Hepatocyte (in vitro differentiated cells): ENCODE data around the gene HTRA1. TPM values are rescaled to one million over a fixed set of nuclear protein-coding genes. Genes with fewer than 3 reads are reported as not detected.

ENCODE experiments used
- DNase-seq: peaks from one replicate; pipeline ENCODE4 v3.0.0-alpha.2; 2016; ENCODE audit warnings: low spot score
- H2AFZ ChIP-seq: fragments of 200-600 bp; sonication (generic); 2 replicates; pipeline ENCODE4 v1.6.0; 2016; ENCODE audit warnings: antibody characterized with exemption, mild to moderate bottlenecking
- H3K27ac ChIP-seq: fragments of 200-600 bp; sonication (generic); 2 replicates; pipeline ENCODE4 v1.5.1; 2016; ENCODE audit warnings: mild to moderate bottlenecking
- H3K27me3 ChIP-seq: fragments of 200-600 bp; sonication (generic); 2 replicates; pipeline ENCODE4 v1.6.1; 2016
- H3K36me3 ChIP-seq: fragments of 200-600 bp; sonication (generic); replicated peaks from 2 replicates; pipeline ENCODE4 v1.5.1; 2016; ENCODE audit warnings: low read depth; ENCODE audit not compliant: insufficient read depth
- H3K4me1 ChIP-seq: fragments of 200-600 bp; sonication (generic); 2 replicates; pipeline ENCODE4 v1.5.1; 2016; ENCODE audit warnings: mild to moderate bottlenecking, moderate library complexity; ENCODE audit not compliant: insufficient read depth
- H3K4me2 ChIP-seq: fragments of 200-600 bp; sonication (generic); 2 replicates; pipeline ENCODE4 v1.6.0; 2016
- H3K4me3 ChIP-seq: fragments of 200-600 bp; sonication (generic); 2 replicates; pipeline ENCODE4 v1.5.1; 2016; ENCODE audit warnings: mild to moderate bottlenecking
- H3K79me2 ChIP-seq: fragments of 200-600 bp; sonication (generic); 2 replicates; pipeline ENCODE4 v1.6.0; 2017; ENCODE audit warnings: mild to moderate bottlenecking
- H3K9me2 ChIP-seq: fragments of 200-600 bp; sonication (generic); replicated peaks from 2 replicates; pipeline ENCODE4 v1.6.0; 2017; ENCODE audit warnings: mild to moderate bottlenecking; ENCODE audit not compliant: insufficient read depth
- H3K9me3 ChIP-seq: fragments of 200-600 bp; sonication (generic); 2 replicates; pipeline ENCODE4 v1.5.1; 2016; ENCODE audit warnings: low read depth, mild to moderate bottlenecking
- H4K20me1 ChIP-seq: fragments of 200-600 bp; sonication (generic); 2 replicates; pipeline ENCODE4 v1.6.0; 2016; ENCODE audit warnings: mild to moderate bottlenecking; ENCODE audit not compliant: insufficient read depth, poor library complexity, severe bottlenecking
- CTCF ChIP-seq: fragments of 200-600 bp; sonication (generic); IDR thresholded peaks from 2 replicates; pipeline ENCODE4 v1.5.1; 2016; ENCODE audit warnings: antibody characterized with exemption, mild to moderate bottlenecking; ENCODE audit not compliant: poor library complexity
- EZH2 ChIP-seq: fragments of 200-600 bp; sonication (generic); IDR thresholded peaks from 2 replicates; pipeline ENCODE4 v1.6.1; 2016; ENCODE audit warnings: antibody characterized with exemption, mild to moderate bottlenecking, borderline replicate concordance
- EZH2phosphoT487 ChIP-seq: fragments of 200-600 bp; sonication (generic); IDR thresholded peaks from one replicate; pipeline ENCODE4 v1.6.1; 2018; ENCODE audit warnings: antibody characterized with exemption, mild to moderate bottlenecking, low read depth, moderate library complexity; ENCODE audit not compliant: unreplicated experiment, severe bottlenecking
- WGBS: methylation state at CpG from one replicate; pipeline ENCODE4 v1.1.6; 2016; ENCODE audit warnings: low lambda C conversion rate; ENCODE audit errors: missing lambda C conversion rate; 5-methylcytosine and 5-hydroxymethylcytosine counted together
- polyA plus RNA-seq: library from polyadenylated mRNA; unstranded; fragments of >200 nt; fragmentation: Nextera tagmentation; extraction: Ambion mirVana; gene quantifications from 2 replicates; pipeline ENCODE4 v1.2.1, GENCODE V29; 2016
- total RNA-seq: library from RNA; depleted of rRNA; stranded (reverse); fragments of >200 nt; gene quantifications from 2 replicates; pipeline ENCODE4 v1.2.3, GENCODE V29; 2014

The HTRA1 gene
- total and polyA plus RNA-seq, 2 experiments from 2014 or later = 91.9 to 160 TPM

- TF ChIP-seq CTCF = no peak
- TF ChIP-seq EZH2phosphoT487 = no peak
- TF ChIP-seq EZH2 = no peak
- Histone ChIP-seq H4K20me1 (no peaks in the 10 kb centered on the region), H3K9me2 (no peaks in the 10 kb centered on the region), H3K4me1 (peaks cover 8% of the 10 kb centered on the region), H3K27me3 (no peaks in the 10 kb centered on the region), H2AFZ (no peak overlapping the region), H3K4me3 (no peak overlapping the region), H3K4me2 (no peak overlapping the region), H3K36me3 (no peaks in the 10 kb centered on the region), H3K9me3 (no peaks in the 10 kb centered on the region), H3K79me2 (no peaks in the 10 kb centered on the region), H3K27ac (no peak overlapping the region)
- no peak for DNase-seq
- WGBS = 87% methylated on average over 15 of the region's 15 CpGs
Measured at GRCh38 chr10:122505885-122506645, 44.7 kb downstream of the HTRA1 start.

- no peak overlapping the region for H2AFZ ChIP-seq
- peaks cover 8% of the 10 kb centered on the region for H3K4me1 ChIP-seq
- H3K27me3 ChIP-seq = no peaks in the 10 kb centered on the region
- H3K4me2 ChIP-seq = no peak overlapping the region
- no peak for DNase-seq
- H3K4me3 ChIP-seq = no peak overlapping the region
- H3K9me2 ChIP-seq = no peaks in the 10 kb centered on the region
- H3K9me3 ChIP-seq = no peaks in the 10 kb centered on the region
- H3K79me2 ChIP-seq = no peaks in the 10 kb centered on the region
- H3K27ac ChIP-seq = no peak overlapping the region
- TF ChIP-seq EZH2phosphoT487 (no peak), EZH2 (no peak), CTCF (no peak)
- 72% methylated on average over 3 of the region's 3 CpGs for WGBS
- H4K20me1 ChIP-seq = no peaks in the 10 kb centered on the region
- H3K36me3 ChIP-seq = no peaks in the 10 kb centered on the region
Measured at GRCh38 chr10:122507616-122508015, 46.3 kb downstream of the HTRA1 start.

GRCh38 chr10:122508021-122508420 is 46.7 kb downstream of the HTRA1 start:
- 82% methylated on average over 5 of the region's 5 CpGs for WGBS
- H3K4me2 ChIP-seq = no peak overlapping the region
- no peak overlapping the region for H3K4me3 ChIP-seq
- H3K9me3 ChIP-seq = no peaks in the 10 kb centered on the region
- H3K79me2 ChIP-seq = no peaks in the 10 kb centered on the region
- no peaks in the 10 kb centered on the region for H3K36me3 ChIP-seq
- no peak overlapping the region for H3K27ac ChIP-seq
- no peaks in the 10 kb centered on the region for H4K20me1 ChIP-seq
- no peaks in the 10 kb centered on the region for H3K9me2 ChIP-seq
- DNase-seq = no peak
- H3K27me3 ChIP-seq = no peaks in the 10 kb centered on the region
- no peak for TF ChIP-seq EZH2
- no peak for TF ChIP-seq EZH2phosphoT487
- H2AFZ ChIP-seq = no peak overlapping the region
- peaks cover 8% of the 10 kb centered on the region for H3K4me1 ChIP-seq

GRCh38 chr10:122509323-122509722 is 48.0 kb downstream of the HTRA1 start:
- Histone ChIP-seq H3K27me3 (no peaks in the 10 kb centered on the region), H3K4me1 (peaks cover 8% of the 10 kb centered on the region), H4K20me1 (no peaks in the 10 kb centered on the region), H3K27ac (no peak overlapping the region), H3K36me3 (no peaks in the 10 kb centered on the region), H3K4me2 (no peak overlapping the region), H3K9me2 (no peaks in the 10 kb centered on the region), H3K4me3 (no peak overlapping the region), H2AFZ (no peak overlapping the region), H3K79me2 (no peaks in the 10 kb centered on the region), H3K9me3 (no peaks in the 10 kb centered on the region)
- 70% methylated on average over 11 of the region's 11 CpGs for WGBS
- no peak for TF ChIP-seq EZH2phosphoT487
- no peak for TF ChIP-seq EZH2
- no peak for TF ChIP-seq CTCF
- no peak for DNase-seq
